ENCODE results near the gene OR6B1.

DNA sequence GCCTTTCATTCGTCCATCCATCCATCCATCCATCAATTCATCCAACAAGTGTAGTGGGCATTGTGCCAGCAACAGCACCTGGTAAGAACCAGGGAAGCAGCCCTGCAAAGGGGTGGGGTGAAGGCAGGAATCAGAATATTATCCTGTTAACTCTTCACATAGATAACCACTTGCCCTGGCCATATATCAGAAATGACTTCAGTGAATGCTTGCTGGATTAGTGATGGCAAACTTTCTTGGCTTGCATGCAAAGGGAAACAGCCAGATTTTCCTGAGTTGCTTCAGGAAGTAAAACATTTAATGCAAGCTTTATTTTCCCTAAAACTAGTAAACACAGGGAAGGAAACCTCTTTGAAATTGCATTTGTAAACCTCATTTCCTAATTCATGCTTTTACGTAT is 49.4 kb downstream of the OR6B1 start:
- TF ChIP-seq, protein P1, sequence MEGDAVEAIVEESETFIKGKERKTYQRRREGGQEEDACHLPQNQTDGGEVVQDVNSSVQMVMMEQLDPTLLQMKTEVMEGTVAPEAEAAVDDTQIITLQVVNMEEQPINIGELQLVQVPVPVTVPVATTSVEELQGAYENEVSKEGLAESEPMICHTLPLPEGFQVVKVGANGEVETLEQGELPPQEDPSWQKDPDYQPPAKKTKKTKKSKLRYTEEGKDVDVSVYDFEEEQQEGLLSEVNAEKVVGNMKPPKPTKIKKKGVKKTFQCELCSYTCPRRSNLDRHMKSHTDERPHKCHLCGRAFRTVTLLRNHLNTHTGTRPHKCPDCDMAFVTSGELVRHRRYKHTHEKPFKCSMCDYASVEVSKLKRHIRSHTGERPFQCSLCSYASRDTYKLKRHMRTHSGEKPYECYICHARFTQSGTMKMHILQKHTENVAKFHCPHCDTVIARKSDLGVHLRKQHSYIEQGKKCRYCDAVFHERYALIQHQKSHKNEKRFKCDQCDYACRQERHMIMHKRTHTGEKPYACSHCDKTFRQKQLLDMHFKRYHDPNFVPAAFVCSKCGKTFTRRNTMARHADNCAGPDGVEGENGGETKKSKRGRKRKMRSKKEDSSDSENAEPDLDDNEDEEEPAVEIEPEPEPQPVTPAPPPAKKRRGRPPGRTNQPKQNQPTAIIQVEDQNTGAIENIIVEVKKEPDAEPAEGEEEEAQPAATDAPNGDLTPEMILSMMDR (IDR thresholded peaks at IDR 0.05): no peak
- TF ChIP-seq EZH2 (IDR thresholded peaks at IDR 0.05; ENCODE audit: borderline replicate concordance, insufficient read depth, low read depth, low read length, poor library complexity, severe bottlenecking): no peak
